IMR-90 (cell line): ENCODE measurements around the gene PRR14L. TPM values are rescaled to one million over a fixed set of nuclear protein-coding genes. Genes with fewer than 3 reads are reported as not detected.

Source experiments
- ELK1 ChIP-seq: fragments of 150-350 bp; IDR thresholded peaks from 2 replicates; pipeline ENCODE4 v1.6.1; 2016; ENCODE audit warnings: low read depth, mild to moderate bottlenecking, low read length, moderate library complexity, borderline replicate concordance
- microRNA-seq, 2 experiments: library from miRNA; stranded (forward) in 1 of 2; unstranded in 1 of 2; fragments of 10-50 nt in 1 of 2; fragments of <30 nt in 1 of 2; gene quantifications in 1 of 2; microRNA quantifications in 1 of 2; one replicate each; pipeline versions ENCODE3 to v1.1.0; 2013 to 2020; ENCODE audit not compliant: insufficient read depth in 1 of 2, insufficient read length in 1 of 2, unreplicated experiment in 1 of 2
- polyA plus RNA-seq, 3 experiments: library from polyadenylated mRNA; depleted of rRNA; stranded (reverse); fragments of >200 nt; gene quantifications; 2 replicates each; pipeline ENCODE4 v1.2.3, GENCODE V29; 2012; ENCODE audit warnings: low replicate concordance in 1 of 3
- small RNA-seq, 5 experiments: library from RNA; depleted of rRNA; stranded (forward); fragments of <200 nt; gene quantifications; one replicate each; pipeline ENCODE3, GENCODE V24; 2012
- total RNA-seq: library from RNA; depleted of rRNA; stranded (reverse); fragments of >200 nt; gene quantifications from 2 replicates; pipeline ENCODE4 v1.2.3, GENCODE V29; 2012; rRNA removed

PRR14L gene
- total and polyA plus RNA-seq, 2 of the 4 experiments (the other 2 are of a cell fraction), result 9.0 to 19.7 TPM

- TF ChIP-seq ELK1, result no peak
These were observed 118.5 kb downstream of the PRR14L start (continued) for GRCh38 chr22:31631436-31631835.

Small RNA genes within 50 kb of the gene (microRNA-seq; reads per million reads assigned to microRNA genes)
- not detected for gene RN7SL20P (ENCODE audit: insufficient read depth, insufficient read length)

Small RNA genes within 50 kb of the gene (small RNA-seq; reads per million reads assigned to genes)
- 0 reads per million in 5 experiments for gene RN7SL20P

Other genes with a start within 250 kb of the PRR14L start
- 29.2 and 34.1 TPM in 2 replicates for gene PISD, start 87.9 kb downstream of the PRR14L start, total RNA-seq
- gene PISD, start 87.9 kb downstream of the PRR14L start, polyA plus RNA-seq (2012; rRNA removed), result 48.8 and 52.2 TPM in 2 replicates
- 12.9 and 14.2 TPM in 2 replicates for gene DEPDC5, start 3.9 kb upstream of the PRR14L start, total RNA-seq
- 6.6 and 6.9 TPM in 2 replicates for gene DEPDC5, start 3.9 kb upstream of the PRR14L start, polyA plus RNA-seq (2012; rRNA removed)
- 173 and 186 TPM in 2 replicates for gene YWHAH, start 194.4 kb upstream of the PRR14L start, total RNA-seq
- 131 and 147 TPM in 2 replicates for gene YWHAH, start 194.4 kb upstream of the PRR14L start, polyA plus RNA-seq (2012; rRNA removed)